H1 (cell line): ENCODE measurements around the gene CCDC86. TPM values are rescaled to one million over a fixed set of nuclear protein-coding genes. Genes with fewer than 3 reads are reported as not detected.

ENCODE experiments used
- CEBPB ChIP-seq: IDR thresholded peaks from 2 replicates; pipeline ENCODE4 v1.6.1; 2012; ENCODE audit warnings: low read depth, low read length
- NANOG ChIP-seq: IDR thresholded peaks from 2 replicates; pipeline ENCODE4 v1.6.1; 2011; ENCODE audit warnings: low read length, low read depth, mild to moderate bottlenecking, inconsistent platforms; ENCODE audit not compliant: insufficient read depth, poor library complexity, severe bottlenecking
- SIN3A ChIP-seq, 2 experiments: IDR thresholded peaks in 1 of 2; conservative IDR thresholded peaks in 1 of 2; 2 replicates each; pipeline ENCODE4 v1.6.1; 2011 to 2012; ENCODE audit warnings: low read length in 2 of 2, improper control_type of control experiment in 1 of 2, low read depth in 1 of 2, mild to moderate bottlenecking in 1 of 2
- polyA plus RNA-seq, 7 experiments: library from polyadenylated mRNA; depleted of rRNA in 3 of 7; stranded (reverse) in 5 of 7; unstranded in 2 of 7; fragments of >200 nt in 5 of 7; fragments of 200-250 nt in 2 of 7; gene quantifications; 1 replicate in 5 of 7; 2 replicates in 1 of 7; 4 replicates in 1 of 7; pipeline versions ENCODE4 v1.2.1 to v1.2.3, GENCODE V29; 2011 to 2013; ENCODE audit warnings: missing spikeins in 2 of 7, mixed read lengths in 2 of 7
- total RNA-seq: library from RNA; stranded (reverse); fragmentation: NEBNext Ultra II Directional; extraction: Animal tissue kit (Norgen Biotek cat#: 25700); gene quantifications from 2 replicates; pipeline ENCODE4 v1.2.1, GENCODE V29; 2021
- TF ChIP-seq, protein P1 (sequence below): IDR thresholded peaks from 2 replicates; pipeline ENCODE4 v1.6.1; 2011; ENCODE audit warnings: low read length, improper control_type of control experiment

The CCDC86 gene
- total and polyA plus RNA-seq, 2 of the 8 experiments (the other 6 are each of a cell fraction or from before 2014, with no cell fraction given): 37.7 to 76.4 TPM

DNA sequence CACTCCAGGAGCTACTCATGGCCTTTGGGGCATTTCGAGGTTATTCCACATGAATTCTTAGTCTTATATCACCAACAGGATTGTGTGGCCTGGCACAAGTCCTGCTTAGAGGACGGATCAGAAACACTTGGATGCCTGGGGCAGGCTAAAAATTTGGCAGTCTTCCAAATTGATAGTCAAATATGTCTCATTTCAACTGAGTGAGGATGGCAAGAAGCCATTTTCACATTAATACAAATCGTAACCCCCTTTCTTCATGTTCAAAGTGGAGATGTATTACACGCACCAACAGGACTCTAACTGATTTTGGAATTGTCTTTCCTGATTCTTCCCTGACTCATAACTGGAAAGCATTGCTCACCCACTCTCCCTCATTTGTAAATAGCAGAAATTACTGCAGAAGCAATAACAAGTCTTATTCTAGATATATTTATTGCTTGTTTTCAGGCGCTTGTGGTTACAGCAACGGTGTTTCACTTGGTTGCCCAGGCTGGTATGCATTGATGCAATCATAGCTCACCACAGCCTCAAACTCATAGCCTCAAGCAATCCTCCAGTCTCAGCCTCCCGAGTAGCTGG is 10.3 kb upstream of the CCDC86 start (continued):
- TF ChIP-seq NANOG: no peak
- TF ChIP-seq CEBPB: no peak
- TF ChIP-seq SIN3A (conservative IDR thresholded peaks at IDR 0.05 in 1 of 2, IDR thresholded peaks at IDR 0.05 in 1 of 2; ENCODE audit: low read depth in 1 of 2, low read length in 2 of 2): no peak
- TF ChIP-seq, protein P1, sequence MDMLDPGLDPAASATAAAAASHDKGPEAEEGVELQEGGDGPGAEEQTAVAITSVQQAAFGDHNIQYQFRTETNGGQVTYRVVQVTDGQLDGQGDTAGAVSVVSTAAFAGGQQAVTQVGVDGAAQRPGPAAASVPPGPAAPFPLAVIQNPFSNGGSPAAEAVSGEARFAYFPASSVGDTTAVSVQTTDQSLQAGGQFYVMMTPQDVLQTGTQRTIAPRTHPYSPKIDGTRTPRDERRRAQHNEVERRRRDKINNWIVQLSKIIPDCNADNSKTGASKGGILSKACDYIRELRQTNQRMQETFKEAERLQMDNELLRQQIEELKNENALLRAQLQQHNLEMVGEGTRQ: no peak
